ACC112 (cell line): ENCODE data around the gene OVAAL.
"Not testable (repeated sequence)": the region's sequence is repeated elsewhere in the genome, so short reads cannot be mapped to it uniquely, and the experiment has no call there.

ENCODE experiments used
- H2AFZ ChIP-seq: fragments of 200-600 bp; sonication (generic); one replicate; pipeline ENCODE4 v1.6.0; 2017; ENCODE audit warnings: antibody characterized with exemption, low read length; ENCODE audit not compliant: unreplicated experiment
- H3K27ac ChIP-seq: fragments of 200-600 bp; sonication (generic); 2 replicates; pipeline ENCODE4 v1.5.1; 2014; ENCODE audit warnings: low read depth, mild to moderate bottlenecking, antibody characterized with exemption, low read length, moderate library complexity
- H3K27me3 ChIP-seq: fragments of 200-600 bp; sonication (generic); 2 replicates; pipeline ENCODE4 v1.6.1; 2014; ENCODE audit warnings: mild to moderate bottlenecking, antibody characterized with exemption, low read length, moderate library complexity, mixed read lengths; ENCODE audit not compliant: insufficient read depth
- H3K36me3 ChIP-seq: fragments of 200-600 bp; sonication (generic); 2 replicates; pipeline ENCODE4 v1.6.1; 2016; ENCODE audit warnings: mild to moderate bottlenecking, antibody characterized with exemption, low read length, moderate library complexity, mixed read lengths; ENCODE audit not compliant: insufficient read depth
- H3K4me1 ChIP-seq: fragments of 200-600 bp; sonication (generic); one replicate; pipeline ENCODE4 v1.6.1; 2016; ENCODE audit warnings: low read length, mixed read lengths; ENCODE audit not compliant: insufficient read depth, unreplicated experiment, control insufficient read depth
- H3K4me3 ChIP-seq: fragments of 200-600 bp; sonication (generic); 2 replicates; pipeline ENCODE4 v1.5.1; 2014; ENCODE audit warnings: mild to moderate bottlenecking, low read depth, low read length
- H3K79me2 ChIP-seq: fragments of 200-600 bp; sonication (generic); one replicate; pipeline ENCODE4 v1.6.0; 2016; ENCODE audit warnings: low read length; ENCODE audit not compliant: control insufficient read depth, unreplicated experiment, insufficient read depth

OVAAL gene

GRCh38 chr1:180540697-180541594, 17.8 kb upstream of the OVAAL start:
- Histone ChIP-seq H3K4me1 (peaks cover 17% of the 10 kb centered on the region), H3K4me3 (no peak overlapping the region), H3K79me2 (no peaks in the 10 kb centered on the region), H3K27ac (no peak overlapping the region), H2AFZ (no peak overlapping the region), H3K27me3 (no peaks in the 10 kb centered on the region), H3K36me3 (no peaks in the 10 kb centered on the region)

- Histone ChIP-seq H2AFZ (peak overlapping the region; percentile 84), H3K4me1 (peaks cover 17% of the 10 kb centered on the region), H3K27ac (no peak overlapping the region), H3K36me3 (no peaks in the 10 kb centered on the region), H3K79me2 (no peaks in the 10 kb centered on the region), H3K27me3 (no peaks in the 10 kb centered on the region), H3K4me3 (no peak overlapping the region)
Measured at GRCh38 chr1:180542113-180542837, 16.5 kb upstream of the OVAAL start.

GRCh38 chr1:180542838-180543145, 16.0 kb upstream of the OVAAL start:
- no peak overlapping the region for H3K4me3 ChIP-seq
- no peaks in the 10 kb centered on the region for H3K79me2 ChIP-seq
- peaks cover 17% of the 10 kb centered on the region for H3K4me1 ChIP-seq
- no peaks in the 10 kb centered on the region for H3K36me3 ChIP-seq
- H2AFZ ChIP-seq = peak overlapping the region; percentile 84
- H3K27ac ChIP-seq = no peak overlapping the region
- no peaks in the 10 kb centered on the region for H3K27me3 ChIP-seq

- Histone ChIP-seq H3K79me2 (no peaks in the 10 kb centered on the region), H3K27me3 (no peaks in the 10 kb centered on the region), H3K4me1 (peaks cover 17% of the 10 kb centered on the region), H3K27ac (no peak overlapping the region), H3K4me3 (no peak overlapping the region), H2AFZ (no peak overlapping the region), H3K36me3 (no peaks in the 10 kb centered on the region)
Measured at GRCh38 chr1:180544050-180544449, 14.7 kb upstream of the OVAAL start.

DNA sequence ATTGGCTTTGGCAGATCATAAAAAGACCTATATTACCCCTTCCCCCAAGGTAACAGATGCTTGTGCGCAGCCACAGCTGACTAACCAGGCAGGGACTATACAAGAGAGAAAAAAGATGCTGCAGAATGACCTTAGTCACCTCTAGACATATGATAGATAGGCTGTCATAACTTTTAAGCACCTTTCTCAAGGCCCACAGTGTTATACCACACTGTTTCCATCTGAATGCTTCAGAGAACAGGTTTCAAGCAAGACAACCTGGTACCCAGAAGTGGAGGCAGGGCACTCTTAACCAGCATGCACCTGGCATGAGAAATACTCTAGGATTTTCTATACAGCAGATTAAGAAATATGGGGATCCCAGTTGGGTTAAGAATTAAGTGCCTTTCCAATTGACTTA, 12.8 kb upstream of the OVAAL start:
- H3K79me2 ChIP-seq = no peaks in the 10 kb centered on the region
- H2AFZ ChIP-seq = no peak overlapping the region
- H3K4me1 ChIP-seq = peaks cover 9% of the 10 kb centered on the region
- no peaks in the 10 kb centered on the region for H3K36me3 ChIP-seq
- H3K27ac ChIP-seq = no peak overlapping the region
- H3K4me3 ChIP-seq = no peak overlapping the region
- H3K27me3 ChIP-seq = no peaks in the 10 kb centered on the region

DNA sequence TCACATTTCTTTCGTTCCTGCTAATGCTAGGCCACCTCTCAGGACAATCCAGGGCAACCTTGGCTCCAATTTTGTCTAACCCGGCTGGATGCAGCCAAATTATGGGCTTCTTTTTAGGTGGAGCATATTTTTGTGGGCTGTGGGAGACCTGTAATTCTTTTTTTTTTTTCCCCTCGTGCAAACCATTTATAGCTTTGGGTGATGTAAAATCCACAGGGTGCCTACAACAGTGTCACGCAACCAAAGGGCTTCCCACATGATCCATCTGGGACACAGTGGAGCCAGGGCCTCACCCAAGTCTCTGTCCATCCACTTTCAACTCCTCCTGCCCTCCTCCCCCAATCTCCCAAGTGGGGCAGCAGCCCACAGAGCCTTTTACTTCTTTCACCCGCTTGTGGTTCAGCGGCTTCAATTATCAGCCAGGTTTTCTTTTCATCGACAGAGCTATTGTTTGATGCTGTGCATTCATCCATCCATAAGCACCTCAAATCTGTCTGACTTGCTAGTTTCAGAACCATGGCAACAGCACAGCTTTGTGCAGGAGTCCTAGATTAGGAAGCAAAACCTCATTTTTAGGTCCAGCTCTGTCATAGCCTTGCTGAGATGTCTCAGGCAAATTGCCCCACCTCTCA, 10.0 kb upstream of the OVAAL start:
- no peak overlapping the region for H3K27ac ChIP-seq
- H3K79me2 ChIP-seq = no peaks in the 10 kb centered on the region
- no peak overlapping the region for H3K4me3 ChIP-seq
- no peak overlapping the region for H2AFZ ChIP-seq
- H3K27me3 ChIP-seq = no peaks in the 10 kb centered on the region
- no peaks in the 10 kb centered on the region for H3K4me1 ChIP-seq
- no peaks in the 10 kb centered on the region for H3K36me3 ChIP-seq

GRCh38 chr1:180549770-180550169, 9.0 kb upstream of the OVAAL start:
- not testable (repeated sequence) for H3K36me3 ChIP-seq, H3K79me2 ChIP-seq, H3K27ac ChIP-seq, H3K27me3 ChIP-seq, H3K4me1 ChIP-seq, H2AFZ ChIP-seq, H3K4me3 ChIP-seq

DNA sequence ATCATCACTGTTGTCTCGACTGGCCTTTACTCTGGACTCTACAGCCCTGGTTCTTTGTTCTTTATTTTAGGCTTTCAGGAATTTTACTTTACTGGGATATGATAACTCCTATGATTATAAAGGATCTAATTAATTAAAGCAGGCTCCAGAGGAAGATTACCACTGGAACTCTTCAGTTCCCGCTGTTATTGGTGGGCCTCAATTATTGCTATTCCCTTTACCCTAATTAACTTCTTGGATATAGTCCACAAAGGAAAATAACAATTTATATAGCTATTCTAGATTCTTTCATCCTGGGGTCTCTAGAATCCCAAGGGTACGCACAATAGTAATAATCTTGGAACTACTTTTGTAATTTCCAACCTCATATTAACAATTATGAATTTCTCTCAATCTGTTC, 8.5 kb upstream of the OVAAL start:
- no peaks in the 10 kb centered on the region for H3K79me2 ChIP-seq
- H3K4me1 ChIP-seq = no peaks in the 10 kb centered on the region
- H3K27ac ChIP-seq = no peak overlapping the region
- H3K4me3 ChIP-seq = no peak overlapping the region
- H3K36me3 ChIP-seq = no peaks in the 10 kb centered on the region
- H2AFZ ChIP-seq = no peak overlapping the region
- H3K27me3 ChIP-seq = no peaks in the 10 kb centered on the region

DNA sequence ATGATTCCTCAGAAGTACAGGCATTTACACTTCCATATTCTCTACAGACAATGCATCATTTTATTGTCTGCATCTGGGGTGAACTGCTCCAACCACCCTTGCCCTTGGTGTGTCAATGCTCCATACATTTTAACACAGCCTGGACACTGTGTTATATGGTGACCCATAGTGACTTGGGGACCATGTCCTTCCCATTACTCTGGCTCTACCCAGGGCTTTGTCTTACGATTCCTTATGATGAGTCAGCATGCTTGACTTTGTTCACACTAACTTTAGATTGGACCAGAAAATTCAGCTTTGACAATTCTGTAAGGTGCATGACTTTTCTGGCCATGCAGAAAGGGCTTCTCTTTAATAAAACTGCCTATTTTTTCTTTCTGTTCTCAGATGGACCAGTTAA, 6.8 kb upstream of the OVAAL start:
- no peaks in the 10 kb centered on the region for H3K4me1 ChIP-seq
- H3K27me3 ChIP-seq = no peaks in the 10 kb centered on the region; the same call in 1 of the 2 replicates
- no peaks in the 10 kb centered on the region for H3K36me3 ChIP-seq
- H3K79me2 ChIP-seq = no peaks in the 10 kb centered on the region
- H3K27ac ChIP-seq = no peak overlapping the region
- H3K4me3 ChIP-seq = no peak overlapping the region
- no peak overlapping the region for H2AFZ ChIP-seq

DNA sequence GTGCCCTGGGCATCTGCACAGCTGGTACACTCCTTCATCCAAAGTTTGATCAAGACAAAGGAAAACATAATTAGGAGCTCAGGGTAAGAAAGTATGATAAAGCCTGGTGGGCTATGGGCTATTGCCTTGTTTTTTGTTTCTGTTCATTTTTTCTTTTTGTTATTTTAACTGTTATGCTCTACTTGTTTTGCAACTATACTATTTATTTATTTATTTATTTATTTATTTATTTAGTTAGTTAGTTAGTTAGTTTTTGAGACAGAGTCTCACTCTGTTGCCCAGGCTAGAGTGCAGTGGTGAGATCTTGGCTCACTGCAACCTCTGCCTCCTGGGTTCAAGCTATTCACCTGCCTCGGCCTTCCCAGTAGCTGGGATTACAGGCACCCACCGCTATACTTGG, 5.7 kb upstream of the OVAAL start:
- H3K4me3 ChIP-seq, H3K27ac ChIP-seq, H3K36me3 ChIP-seq, H3K79me2 ChIP-seq, H3K4me1 ChIP-seq, H2AFZ ChIP-seq, H3K27me3 ChIP-seq: not testable (repeated sequence)
